Measurements from ENCODE around the gene CGB1.
"Not testable (repeated sequence)": the region's sequence is repeated elsewhere in the genome, so short reads cannot be mapped to it uniquely, and the experiment has no call there.

The CGB1 gene

DNA sequence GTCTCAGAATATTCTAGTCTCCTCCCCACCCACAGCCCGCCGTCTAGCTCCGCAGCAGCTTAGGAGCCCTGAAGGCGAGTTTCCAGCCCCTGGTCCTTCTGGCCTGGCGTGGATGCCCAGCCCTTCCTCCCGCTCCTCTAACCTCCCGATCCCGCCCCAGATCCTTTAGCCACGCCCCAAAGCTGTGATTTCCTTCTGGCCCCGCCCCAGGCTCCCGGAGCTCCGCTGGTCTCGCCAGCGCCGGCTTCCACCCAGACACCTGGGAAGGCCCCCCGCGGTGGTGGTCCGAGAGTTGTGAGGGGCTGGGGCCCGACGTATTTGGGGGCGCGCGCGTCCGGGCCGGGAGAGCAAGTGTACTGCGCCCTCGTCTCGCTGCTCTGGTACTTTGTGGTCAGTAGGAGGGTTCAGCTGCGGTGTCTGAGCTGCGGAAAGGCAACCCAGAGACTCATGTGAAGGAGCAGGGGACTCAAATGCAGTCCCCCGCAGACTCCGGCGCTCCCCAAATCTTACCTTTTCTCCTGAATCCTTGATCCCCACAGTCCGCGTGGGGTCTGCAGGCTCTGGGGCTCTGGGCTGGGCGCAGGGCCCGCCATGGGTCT, 21.0 kb upstream of the CGB1 start, which contains the start of gene CGB7:
Gene CGB7, minus strand, starts transcription at position 114 of the 599 bp plus-strand sequence. CDS start 2,374 bp downstream, outside the sequence.
- no peak for DNase-seq

DNA sequence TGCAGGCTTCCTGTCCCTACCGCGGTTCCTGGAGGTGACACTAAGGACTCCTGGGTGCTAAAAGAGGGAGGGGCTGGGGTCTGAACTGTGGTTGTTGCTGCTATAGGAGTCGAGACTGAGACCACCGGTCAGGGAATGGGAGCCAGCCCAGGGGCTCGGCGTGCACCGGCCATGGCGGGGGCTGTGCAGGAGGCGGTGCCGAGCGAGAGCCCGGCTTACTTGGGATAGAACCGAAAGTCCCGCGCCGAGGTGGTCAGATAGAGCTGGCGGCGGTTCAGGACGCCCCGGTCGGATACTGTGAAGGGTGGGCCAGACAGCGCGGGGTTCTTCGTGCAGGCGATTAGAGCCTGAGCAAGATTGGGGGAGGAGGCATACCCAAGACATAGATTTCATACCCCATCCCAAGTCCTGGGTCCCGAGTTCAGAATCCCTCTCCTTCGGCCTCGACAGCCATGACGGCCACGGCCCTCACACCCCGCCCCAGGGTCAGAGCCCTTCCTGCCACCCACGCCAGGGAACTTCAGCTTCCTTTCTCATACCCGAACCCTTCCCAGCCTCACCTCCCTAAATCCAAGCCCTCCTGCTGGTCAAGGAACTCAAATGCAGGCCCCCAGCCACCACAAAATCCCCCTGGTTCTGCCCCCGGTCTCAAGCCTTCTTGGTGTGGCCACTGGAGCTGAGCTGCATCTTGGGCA, 20.4 kb upstream of the CGB1 start:
- not testable (repeated sequence) for DNase-seq

DNA sequence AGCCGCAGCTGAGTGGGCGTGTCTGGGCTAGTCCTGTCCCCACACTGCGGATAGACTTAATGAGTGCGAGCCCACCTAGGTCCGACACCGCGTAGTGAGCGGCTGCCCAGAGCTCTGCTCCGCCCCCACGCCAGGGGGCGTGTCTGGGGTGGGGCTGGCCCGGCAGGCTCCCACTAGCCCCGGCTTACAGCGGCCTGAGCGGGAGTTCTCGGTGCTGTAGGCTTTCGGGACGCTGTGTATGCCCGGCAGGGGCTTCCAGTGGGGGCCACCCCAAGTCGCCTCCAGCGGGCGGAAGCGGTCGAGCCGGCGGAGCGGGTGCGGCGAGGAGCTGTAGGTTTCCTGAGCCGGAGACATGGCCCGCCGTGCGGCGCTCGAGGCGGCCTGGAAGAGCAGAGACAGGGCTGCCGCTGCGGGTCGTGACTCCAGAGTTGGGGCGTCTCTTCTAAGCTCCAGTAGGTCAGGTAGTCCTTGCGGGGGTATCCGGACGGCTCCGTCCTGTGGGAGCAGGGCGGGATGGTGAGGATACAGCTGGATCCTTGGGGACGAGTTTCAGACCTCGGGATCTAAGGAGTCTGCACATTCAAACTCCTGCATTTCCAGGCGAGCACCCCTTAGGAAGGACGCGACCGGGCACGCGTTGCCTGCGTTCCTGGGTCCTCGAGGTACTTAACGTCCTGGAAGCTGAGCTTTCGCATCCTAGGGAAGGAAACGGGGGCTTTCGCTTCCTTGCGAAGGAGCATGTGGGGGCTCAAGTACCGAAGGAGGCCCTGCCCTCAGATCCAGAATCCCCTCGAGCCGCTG, 19.6 kb upstream of the CGB1 start:
- DNase-seq = peak in 3 of 4 experiments; percentile 18 to 42 (median 20)

DNA sequence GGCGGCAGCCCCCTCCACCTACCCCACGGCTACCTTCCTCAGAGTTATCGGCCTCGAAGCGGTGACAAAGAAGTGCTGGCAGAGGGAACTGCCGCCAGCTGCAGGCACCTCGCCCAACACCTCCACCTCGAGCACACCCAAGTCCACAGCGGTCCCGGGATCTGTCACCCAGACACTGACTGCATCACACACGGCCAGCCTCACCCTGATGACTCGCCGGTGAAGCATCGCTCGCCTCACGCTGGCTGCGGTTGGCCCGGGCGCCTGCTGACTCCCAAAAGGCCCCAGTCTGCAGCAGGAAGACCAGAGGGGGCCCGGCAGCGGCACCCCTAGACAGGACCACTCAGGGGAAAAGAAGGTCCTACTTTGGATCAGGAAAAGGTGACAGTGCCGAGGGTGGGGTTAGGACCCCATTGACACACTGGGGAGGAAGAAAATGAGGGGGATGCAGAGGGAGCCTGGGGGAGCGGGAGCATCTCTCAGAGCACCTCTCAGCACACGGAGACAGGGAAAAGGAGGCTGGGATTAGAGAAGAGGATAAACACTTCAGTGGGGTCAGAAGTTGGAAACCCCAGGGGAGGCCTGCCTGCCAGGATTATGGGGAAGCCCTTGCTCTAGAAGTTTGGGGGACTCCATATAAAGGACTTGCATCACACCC, 13.8 kb upstream of the CGB1 start:
- not testable (repeated sequence) for DNase-seq

DNA sequence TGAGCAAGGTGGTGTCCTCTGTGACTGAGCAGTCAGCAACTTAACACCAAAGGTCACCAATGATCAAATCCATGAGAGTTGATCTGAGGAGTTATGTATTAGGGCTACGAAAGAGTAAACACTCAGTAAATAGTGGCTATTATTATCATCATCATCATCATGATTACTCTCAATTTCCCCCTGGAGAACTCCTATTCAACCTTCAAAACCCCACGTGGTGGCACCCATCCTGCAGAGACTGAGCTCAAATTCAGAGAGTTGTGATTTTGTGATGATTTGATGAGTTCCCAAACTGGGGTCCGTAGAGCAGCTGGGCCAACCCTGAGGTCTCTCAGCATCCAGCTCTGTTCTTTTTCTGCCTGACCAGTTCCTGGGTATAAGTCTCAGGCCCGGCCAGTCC, 13.1 kb upstream of the CGB1 start:
- DNase-seq = not testable (repeated sequence)

DNA sequence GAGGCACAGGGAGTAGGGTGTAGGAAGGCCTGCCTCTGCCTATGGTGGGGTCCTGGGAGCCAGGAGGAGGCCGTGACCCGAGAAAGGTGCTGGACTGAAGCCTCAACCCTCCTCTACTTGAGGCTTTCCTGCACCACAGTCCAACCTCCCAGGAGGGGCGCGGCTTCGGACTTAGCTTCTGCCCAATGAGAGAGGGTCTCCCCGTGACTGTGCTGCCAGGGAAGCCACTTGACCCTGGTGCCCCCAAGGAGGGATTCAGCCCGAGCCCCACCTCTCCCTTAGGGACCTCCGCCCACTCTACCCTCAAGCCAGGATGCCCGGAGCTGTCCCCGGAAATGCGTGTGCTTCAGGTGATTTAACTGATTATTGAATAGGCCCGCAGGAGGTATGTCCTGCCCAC, 12.3 kb upstream of the CGB1 start, which contains the start of gene CGB8:
Gene CGB8, minus strand, starts transcription at position 101 of the 400 bp plus-strand sequence. CDS start 372 bp downstream, outside the sequence.
- DNase-seq = not testable (repeated sequence)

DNA sequence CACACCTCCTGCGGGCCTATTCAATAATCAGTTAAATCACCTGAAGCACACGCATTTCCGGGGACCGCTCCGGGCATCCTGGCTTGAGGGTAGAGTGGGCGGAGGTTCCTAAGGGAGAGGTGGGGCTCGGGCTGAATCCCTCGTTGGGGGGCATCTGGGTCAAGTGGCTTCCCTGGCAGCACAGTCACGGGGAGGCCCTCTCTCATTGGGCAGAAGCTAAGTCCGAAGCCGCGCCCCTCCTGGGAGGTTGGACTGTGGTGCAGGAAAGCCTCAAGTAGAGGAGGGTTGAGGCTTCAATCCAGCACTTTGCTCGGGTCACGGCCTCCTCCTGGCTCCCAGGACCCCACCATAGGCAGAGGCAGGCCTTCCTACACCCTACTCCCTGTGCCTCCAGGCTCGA, 6.9 kb upstream of the CGB1 start, which contains the start of gene CGB5:
Gene CGB5, plus strand, starts transcription at position 301 of the 400 bp plus-strand sequence. CDS start 362 bp downstream, outside the sequence.
- not testable (repeated sequence) for DNase-seq

DNA sequence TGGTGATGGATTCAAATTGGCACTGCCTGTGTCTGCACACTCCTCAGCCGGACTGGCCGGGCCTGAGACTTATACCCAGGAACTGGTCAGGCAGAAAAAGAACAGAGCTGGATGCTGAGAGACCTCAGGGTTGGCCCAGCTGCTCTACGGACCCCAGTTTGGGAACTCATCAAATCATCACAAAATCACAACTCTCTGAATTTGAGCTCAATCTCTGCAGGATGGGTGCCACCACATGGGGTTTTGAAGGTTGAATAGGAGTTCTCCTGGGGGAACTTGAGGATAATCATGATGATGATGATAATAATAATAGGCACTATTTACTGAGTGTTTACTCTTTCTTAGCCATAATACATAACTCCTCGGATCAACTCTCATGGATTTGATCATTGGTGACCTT, 6.0 kb upstream of the CGB1 start:
- DNase-seq = not testable (repeated sequence)

DNA sequence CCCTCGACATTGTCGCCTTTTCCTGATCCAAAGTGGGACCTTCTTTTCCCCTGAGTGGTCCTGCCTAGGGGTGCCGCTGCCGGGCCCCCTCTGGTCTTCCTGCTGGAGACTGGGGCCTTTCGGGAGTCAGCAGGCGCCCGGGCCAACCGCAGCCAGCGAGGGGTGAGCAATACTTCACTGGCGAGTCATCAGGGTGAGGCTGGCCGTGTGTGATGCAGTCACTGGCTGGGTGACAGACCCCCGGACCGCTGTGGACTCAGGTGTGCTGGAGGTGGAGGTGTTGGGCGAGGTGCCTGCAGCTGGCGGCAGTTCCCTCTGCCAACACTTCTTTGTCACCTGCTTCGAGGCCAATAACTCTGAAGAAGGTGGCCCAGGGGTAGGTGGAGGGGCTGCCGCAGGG, 5.5 kb upstream of the CGB1 start:
- DNase-seq = no peak

DNA sequence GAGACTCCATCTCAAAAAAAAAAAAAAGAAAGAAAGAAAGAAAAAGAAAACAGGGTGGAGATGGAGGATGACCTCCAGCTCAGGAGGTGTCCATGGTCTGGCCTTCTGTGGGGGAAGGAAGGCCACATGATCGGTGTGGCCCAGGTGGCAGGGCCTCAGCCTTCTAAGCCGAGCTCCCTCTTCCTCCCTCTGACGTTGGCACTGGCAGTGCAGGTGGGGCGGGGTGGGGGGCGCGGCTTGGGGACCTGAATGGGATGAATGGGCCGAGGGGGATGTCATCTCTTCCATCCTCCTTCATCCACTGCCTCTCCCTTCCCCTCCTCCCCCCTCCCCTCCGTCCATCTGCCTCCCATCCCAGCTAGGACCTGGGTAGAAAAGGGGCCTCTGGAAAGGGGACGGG, 3.0 kb upstream of the CGB1 start:
- not testable (repeated sequence) for DNase-seq

DNA sequence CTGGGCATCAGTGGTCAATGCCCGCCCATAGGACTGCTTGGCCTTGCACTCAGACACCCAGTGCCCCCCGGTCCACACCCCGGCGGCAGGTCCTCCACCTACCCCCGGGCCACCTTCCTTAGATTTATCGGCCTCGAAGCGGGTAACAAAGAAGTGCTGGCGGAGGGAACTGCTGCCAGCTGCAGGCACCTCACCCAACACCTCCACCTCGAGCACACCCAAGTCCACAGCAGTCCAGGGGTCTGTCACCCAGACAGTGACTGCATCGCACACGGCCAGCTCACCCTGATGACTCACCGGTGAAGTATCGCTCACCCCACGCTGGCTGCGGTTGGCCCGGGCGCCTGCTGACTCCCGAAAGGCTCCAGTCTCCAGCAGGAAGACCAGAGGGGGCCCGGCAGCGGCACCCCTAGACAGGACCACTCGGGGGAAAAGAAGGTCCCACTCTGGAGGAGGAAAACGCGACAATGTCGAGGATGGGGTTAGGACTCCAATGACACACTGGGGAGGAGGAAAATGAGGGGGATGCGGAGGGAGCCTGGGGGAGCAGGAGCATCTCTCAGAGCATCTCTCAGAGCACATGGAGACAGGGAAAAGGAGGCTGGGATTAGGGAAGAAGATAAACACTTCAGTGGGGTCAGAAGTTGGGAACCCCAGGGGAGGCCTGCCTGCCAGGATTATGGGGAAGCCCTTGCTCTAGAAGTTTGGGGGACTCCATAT, 2.0 kb upstream of the CGB1 start:
- not testable (repeated sequence) for DNase-seq

DNA sequence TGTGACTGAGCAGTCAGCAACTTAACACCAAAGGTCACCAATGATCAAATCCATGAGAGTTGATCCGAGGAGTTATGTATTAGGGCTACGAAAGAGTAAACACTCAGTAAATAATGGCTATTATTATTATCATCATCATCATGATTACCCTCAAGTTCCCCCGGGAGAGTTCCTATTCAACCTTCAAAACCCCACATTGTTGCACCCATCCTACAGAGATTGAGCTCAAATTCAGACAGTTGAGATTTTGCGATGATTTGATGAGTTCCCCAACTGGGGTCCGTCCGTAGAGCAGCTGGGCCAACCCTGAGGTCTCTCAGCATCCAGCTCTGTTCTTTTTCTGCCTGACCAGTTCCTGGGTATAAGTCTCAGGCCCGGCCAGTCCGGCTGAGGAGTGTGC, 1.4 kb upstream of the CGB1 start:
- DNase-seq = not testable (repeated sequence)

DNA sequence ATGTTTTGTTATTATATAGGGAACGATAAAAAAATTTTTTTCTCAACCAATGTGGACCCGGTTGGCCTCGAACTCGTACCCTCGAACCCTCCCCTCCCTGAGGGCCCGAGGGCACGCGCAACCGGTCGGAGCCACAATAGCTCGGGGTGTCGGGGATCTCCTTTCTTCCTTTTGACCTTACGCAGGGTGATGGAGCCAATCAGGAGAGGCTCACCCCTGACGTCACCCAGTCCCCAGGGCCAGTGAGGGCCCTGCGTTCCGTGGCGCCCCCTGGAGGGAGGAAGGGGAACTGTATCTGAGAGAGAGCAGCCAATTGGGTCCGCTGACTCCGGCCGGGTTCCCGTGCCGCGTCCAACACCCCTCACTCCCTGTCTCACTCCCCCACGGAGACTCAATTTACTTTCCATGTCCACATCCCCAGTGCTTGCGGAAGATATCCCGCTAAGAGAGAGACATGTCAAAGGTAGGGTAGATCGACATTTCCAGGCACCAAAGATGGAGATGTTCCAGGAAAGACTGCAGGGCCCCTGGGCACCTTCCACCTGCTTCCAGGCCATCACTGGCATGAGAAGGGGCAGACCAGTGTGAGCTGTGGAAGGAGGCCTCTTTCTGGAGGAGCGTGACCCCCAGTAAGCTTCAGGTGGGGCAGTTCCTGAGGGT, 4.9 kb downstream of the CGB1 start, which contains the start of gene CGB2:
Gene CGB2, plus strand, starts transcription at position 249 of the 660 bp plus-strand sequence. Its CDS starts 206 bp downstream, at position 455.
- peak in 2 of 4 experiments; percentile 35 to 50 for DNase-seq

DNA sequence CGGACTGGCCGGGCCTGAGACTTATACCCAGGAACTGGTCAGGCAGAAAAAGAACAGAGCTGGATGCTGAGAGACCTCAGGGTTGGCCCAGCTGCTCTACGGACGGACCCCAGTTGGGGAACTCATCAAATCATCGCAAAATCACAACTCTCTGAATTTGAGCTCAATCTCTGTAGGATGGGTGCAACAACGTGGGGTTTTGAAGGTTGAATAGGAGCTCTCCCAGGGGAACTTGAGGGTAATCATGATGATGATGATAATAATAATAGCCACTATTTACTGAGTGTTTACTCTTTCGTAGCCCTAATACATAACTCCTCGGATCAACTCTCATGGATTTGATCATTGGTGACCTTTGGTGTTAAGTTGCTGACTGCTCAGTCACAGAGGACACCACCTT, 6.4 kb downstream of the CGB1 start:
- DNase-seq = not testable (repeated sequence)

DNA sequence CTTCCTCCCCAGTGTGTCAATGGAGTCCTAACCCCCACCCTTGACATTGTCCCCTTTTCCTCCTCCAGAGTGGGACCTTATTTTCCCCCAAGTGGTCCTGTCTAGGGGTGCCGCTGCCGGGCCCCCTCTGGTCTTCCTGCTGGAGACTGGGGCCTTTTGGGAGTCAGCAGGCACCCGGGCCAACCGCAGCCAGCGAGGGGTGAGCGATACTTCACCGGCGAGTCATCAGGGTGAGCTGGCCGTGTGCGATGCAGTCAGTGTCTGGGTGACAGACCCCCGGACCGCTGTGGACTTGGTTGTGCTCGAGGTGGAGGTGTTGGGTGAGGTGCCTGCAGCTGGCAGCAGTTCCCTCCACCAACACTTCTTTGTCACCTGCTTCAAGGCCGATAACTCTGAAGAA, 6.9 kb downstream of the CGB1 start:
- not testable (repeated sequence) for DNase-seq

DNA sequence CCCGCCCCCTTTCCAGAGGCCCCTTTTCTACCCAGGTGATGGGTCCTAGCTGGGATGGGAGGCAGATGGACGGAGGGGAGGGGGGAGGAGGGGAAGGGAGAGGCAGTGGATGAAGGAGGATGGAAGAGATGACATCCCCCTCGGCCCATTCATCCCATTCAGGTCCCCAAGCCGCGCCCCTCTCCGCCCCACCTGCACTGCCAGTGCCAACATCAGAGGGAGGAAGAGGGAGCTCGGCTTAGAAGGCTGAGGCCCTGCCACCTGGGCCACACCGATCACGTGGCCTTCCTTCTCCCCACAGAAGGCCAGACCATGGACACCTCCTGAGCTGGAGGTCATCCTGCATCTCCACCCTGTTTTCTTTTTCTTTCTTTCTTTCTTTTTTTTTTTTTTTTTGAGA, 8.0 kb downstream of the CGB1 start:
- not testable (repeated sequence) for DNase-seq

DNA sequence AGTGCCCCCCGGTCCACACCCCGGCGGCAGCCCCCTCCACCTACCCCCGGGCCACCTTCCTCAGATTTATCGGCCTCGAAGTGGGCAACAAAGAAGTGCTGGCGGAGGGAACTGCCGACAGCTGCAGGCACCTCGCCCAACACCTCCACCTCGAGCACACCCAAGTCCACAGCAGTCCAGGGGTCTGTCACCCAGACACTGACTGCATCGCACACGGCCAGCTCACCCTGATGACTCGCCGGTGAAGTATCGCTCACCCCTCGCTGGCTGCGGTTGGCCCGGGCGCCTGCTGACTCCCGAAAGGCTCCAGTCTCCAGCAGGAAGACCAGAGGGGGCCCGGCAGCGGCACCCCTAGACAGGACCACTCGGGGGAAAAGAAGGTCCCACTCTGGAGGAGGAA, 11.1 kb downstream of the CGB1 start:
- DNase-seq = not testable (repeated sequence)

DNA sequence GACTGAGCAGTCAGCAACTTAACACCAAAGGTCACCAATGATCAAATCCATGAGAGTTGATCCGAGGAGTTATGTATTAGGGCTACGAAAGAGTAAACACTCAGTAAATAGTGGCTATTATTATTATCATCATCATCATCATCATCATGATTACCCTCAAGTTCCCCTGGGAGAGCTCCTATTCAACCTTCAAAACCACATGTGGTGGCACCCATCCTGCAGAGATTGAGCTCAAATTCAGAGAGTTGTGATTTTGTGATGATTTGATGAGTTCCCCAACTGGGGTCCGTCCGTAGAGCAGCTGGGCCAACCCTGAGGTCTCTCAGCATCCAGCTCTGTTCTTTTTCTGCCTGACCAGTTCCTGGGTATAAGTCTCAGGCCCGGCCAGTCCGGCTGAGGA, 11.6 kb downstream of the CGB1 start:
- DNase-seq = not testable (repeated sequence)

DNA sequence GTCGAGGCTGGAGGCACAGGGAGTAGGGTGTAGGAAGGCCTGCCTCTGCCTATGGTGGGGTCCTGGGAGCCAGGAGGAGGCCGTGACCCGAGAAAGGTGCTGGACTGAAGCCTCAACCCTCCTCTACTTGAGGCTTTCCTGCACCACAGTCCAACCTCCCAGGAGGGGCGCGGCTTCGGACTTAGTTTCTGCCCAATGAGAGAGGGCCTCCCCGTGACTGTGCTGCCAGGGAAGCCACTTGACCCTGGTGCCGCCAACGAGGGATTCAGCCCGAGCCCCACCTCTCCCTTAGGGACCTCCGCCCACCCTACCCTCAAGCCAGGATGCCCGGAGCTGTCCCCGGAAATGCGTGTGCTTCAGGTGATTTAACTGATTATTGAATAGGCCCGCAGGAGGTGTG, 12.5 kb downstream of the CGB1 start, which contains the start of gene CGB3:
Gene CGB3, minus strand, starts transcription at position 101 of the 400 bp plus-strand sequence. CDS start 362 bp downstream, outside the sequence.
- DNase-seq = not testable (repeated sequence)

DNA sequence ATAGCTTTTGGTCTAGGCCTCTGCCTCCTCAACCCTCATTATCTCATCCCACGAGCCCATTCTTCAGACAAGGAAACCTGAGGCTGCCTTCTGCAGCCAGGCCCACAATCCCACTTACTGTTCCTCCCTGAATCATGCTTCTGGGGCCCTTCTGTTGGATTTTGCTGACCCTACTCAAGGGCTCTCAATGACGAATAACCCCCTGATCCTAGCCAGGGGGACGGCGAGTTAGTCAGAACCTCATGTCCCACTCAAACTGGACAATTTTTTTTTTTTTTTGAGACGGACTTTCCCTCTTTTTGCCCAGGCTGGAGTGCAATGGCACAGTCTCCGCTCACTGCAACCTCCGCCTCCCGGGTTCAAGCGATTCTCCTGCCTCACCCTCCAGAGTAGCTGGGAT, 14.6 kb downstream of the CGB1 start:
- DNase-seq = no peak

Measured in activated naive CD4-positive, alpha-beta T cell (primary cell).